CD8-positive, alpha-beta memory T cell (primary cell): ENCODE measurements around the gene IQCB1. TPM values are rescaled to one million over a fixed set of nuclear protein-coding genes. Genes with fewer than 3 reads are reported as not detected.
"Not testable (repeated sequence)": the region's sequence is repeated elsewhere in the genome, so short reads cannot be mapped to it uniquely, and the experiment has no call there.

Experiments
- CTCF ChIA-PET: fragments of 350-600 bp; sonication (Branson Sonifier 250); formaldehyde crosslinking; loops from one replicate; lab custom pipeline; 2021; ENCODE audit warnings: antibody characterized with exemption; lab: Charles Lee
- POLR2A ChIA-PET: fragments of 350-600 bp; sonication (Branson Sonifier 250); formaldehyde crosslinking; loops from one replicate; lab custom pipeline; 2021; ENCODE audit warnings: antibody characterized with exemption; lab: Charles Lee
- DNase-seq, 5 donors: peaks; one replicate each; pipeline versions ENCODE4 v3.0.0 to v3.0.0-alpha.2; 2020 to 2022; ENCODE audit warnings: mixed read lengths in 1 of 5
- H3K27ac ChIP-seq: one replicate; pipeline ENCODE4 v1.7.0; 2013; ENCODE audit warnings: low read depth, mild to moderate bottlenecking, low read length, moderate library complexity
- H3K27me3 ChIP-seq: 2 replicates; pipeline ENCODE4 v1.7.0; 2013; ENCODE audit warnings: low read length, mild to moderate bottlenecking; ENCODE audit not compliant: insufficient read depth, poor library complexity, severe bottlenecking
- H3K36me3 ChIP-seq: 2 replicates; pipeline ENCODE4 v1.7.0; 2013; ENCODE audit warnings: mild to moderate bottlenecking, low read length, moderate library complexity; ENCODE audit not compliant: insufficient read depth
- H3K4me1 ChIP-seq: 2 replicates; pipeline ENCODE4 v1.7.0; 2013; ENCODE audit warnings: mild to moderate bottlenecking, low read length, moderate library complexity; ENCODE audit not compliant: insufficient read depth
- H3K4me3 ChIP-seq: 2 replicates; pipeline ENCODE4 v1.7.0; 2013; ENCODE audit warnings: mild to moderate bottlenecking, low read length
- H3K9me3 ChIP-seq: 2 replicates; pipeline ENCODE4 v1.7.0; 2013; ENCODE audit warnings: mild to moderate bottlenecking, low read length
- H3K27ac Mint-ChIP-seq, 8 donors: one replicate each; pipeline ENCODE4 v1.8.0; 2020 to 2021; ENCODE audit warnings: mixed read lengths in 8 of 8, mild to moderate bottlenecking in 6 of 8, inconsistent platforms in 3 of 8, moderate library complexity in 3 of 8
- H3K27me3 Mint-ChIP-seq, 2 donors: one replicate each; pipeline ENCODE4 v1.8.0; 2020 to 2021; ENCODE audit warnings: mixed read lengths in 2 of 2, mild to moderate bottlenecking in 1 of 2, moderate library complexity in 1 of 2
- H3K36me3 Mint-ChIP-seq, 3 donors: one replicate each; pipeline ENCODE4 v1.8.0; 2020 to 2021; ENCODE audit warnings: mixed read lengths in 3 of 3, inconsistent platforms in 1 of 3, mild to moderate bottlenecking in 1 of 3
- H3K4me1 Mint-ChIP-seq, 3 donors: one replicate each; pipeline ENCODE4 v1.8.0; 2020 to 2021; ENCODE audit warnings: mixed read lengths in 3 of 3, inconsistent platforms in 1 of 3, mild to moderate bottlenecking in 1 of 3
- H3K4me3 Mint-ChIP-seq, 7 donors: one replicate each; pipeline ENCODE4 v1.8.0; 2020 to 2021; ENCODE audit warnings: mixed read lengths in 7 of 7, mild to moderate bottlenecking in 6 of 7, moderate library complexity in 4 of 7, inconsistent platforms in 2 of 7
- H3K9me3 Mint-ChIP-seq, 5 donors: one replicate each; pipeline ENCODE4 v1.8.0; 2020 to 2022; ENCODE audit warnings: mixed read lengths in 5 of 5, mild to moderate bottlenecking in 3 of 5, moderate library complexity in 2 of 5, inconsistent platforms in 1 of 5
- polyA plus RNA-seq: library from polyadenylated mRNA; unstranded; fragments of 300-500 nt; fragmentation: Illumina TruSeq; gene quantifications from one replicate; pipeline ENCODE4 v1.2.3, GENCODE V29; 2021
- total RNA-seq, 2 experiments: library from RNA; stranded (reverse); gene quantifications; one replicate each; pipeline ENCODE4 v1.2.3, GENCODE V29; 2021

IQCB1 gene
- total and polyA plus RNA-seq, 3 experiments from 2014 or later, result 21.3 to 27.4 (median 27.3) TPM

GRCh38 chr3:121800906-121801305 is 34.0 kb downstream of the IQCB1 start:
- Histone ChIP-seq H3K27me3 (no peaks in the 10 kb centered on the region), H3K27ac (no peak overlapping the region), H3K4me1 (no peaks in the 10 kb centered on the region), H3K36me3 (peaks cover 9% of the 10 kb centered on the region), H3K4me3 (no peak overlapping the region), H3K9me3 (no peaks in the 10 kb centered on the region)
- Mint-ChIP-seq H3K27ac (peak overlapping the region in 5 of 8 donors; percentile 1 to 37 (median 21)), H3K4me3 (no peak overlapping the region), H3K36me3 (peaks cover 9 to 60% (median 17%) of the 10 kb centered on the region in 3 donors), H3K9me3 (no peaks in the 10 kb centered on the region), H3K27me3 (peaks cover 0 to 1% of the 10 kb centered on the region in 2 donors), H3K4me1 (peaks cover 0 to 5% (median 0%) of the 10 kb centered on the region in 3 donors)
- no peak for DNase-seq
- CTCF ChIA-PET, result no interaction called here
- POLR2A ChIA-PET, result no interaction called here

GRCh38 chr3:121796970-121797369 is 37.9 kb downstream of the IQCB1 start:
- Mint-ChIP-seq H3K27me3 (peaks cover 0 to 1% of the 10 kb centered on the region in 2 donors), H3K4me1 (peaks cover 0 to 5% (median 0%) of the 10 kb centered on the region in 3 donors), H3K9me3 (no peaks in the 10 kb centered on the region), H3K4me3 (no peak overlapping the region), H3K36me3 (peaks cover 6 to 53% (median 9%) of the 10 kb centered on the region in 3 donors), H3K27ac (peak overlapping the region in 1 of 8 donors; percentile 9)
- Histone ChIP-seq H3K27me3 (no peaks in the 10 kb centered on the region), H3K9me3 (no peaks in the 10 kb centered on the region), H3K4me3 (no peak overlapping the region), H3K36me3 (peaks cover 5% of the 10 kb centered on the region), H3K27ac (no peak overlapping the region), H3K4me1 (no peaks in the 10 kb centered on the region)
- POLR2A ChIA-PET, result interaction anchor here (0.6 kb wide), 1 partner anchor 462 kb away, joined by 6 read pairs; no protein-coding TSS in a partner anchor
- no peak for DNase-seq
- CTCF ChIA-PET, result no interaction called here

- CTCF ChIA-PET, result no interaction called here
- no peak for DNase-seq
- H3K36me3 ChIP-seq, result peaks cover 8% of the 10 kb centered on the region
- H3K4me3 Mint-ChIP-seq, result no peak overlapping the region
- no peaks in the 10 kb centered on the region for H3K4me1 ChIP-seq
- no peaks in the 10 kb centered on the region for H3K9me3 ChIP-seq
- peaks cover 0 to 1% of the 10 kb centered on the region in 2 donors for H3K27me3 Mint-ChIP-seq
- H3K27ac Mint-ChIP-seq, result no peak overlapping the region
- no peaks in the 10 kb centered on the region for H3K27me3 ChIP-seq
- H3K4me1 Mint-ChIP-seq, result no peaks in the 10 kb centered on the region
- peaks cover 7 to 64% (median 18%) of the 10 kb centered on the region in 3 donors for H3K36me3 Mint-ChIP-seq
- H3K27ac ChIP-seq, result no peak overlapping the region
- no peaks in the 10 kb centered on the region for H3K9me3 Mint-ChIP-seq
- no peak overlapping the region for H3K4me3 ChIP-seq
- POLR2A ChIA-PET, result no interaction called here
Observed at GRCh38 chr3:121794264-121794983, 40.4 kb downstream of the IQCB1 start.

- H3K4me3 ChIP-seq, result no peak overlapping the region
- H3K4me1 Mint-ChIP-seq, result no peaks in the 10 kb centered on the region
- no peak for DNase-seq
- H3K27me3 ChIP-seq, result no peaks in the 10 kb centered on the region
- H3K27ac Mint-ChIP-seq, result peak overlapping the region in 2 of 8 donors; percentile 35 to 84
- ChIA-PET CTCF (no interaction called here), POLR2A (no interaction called here)
- H3K4me1 ChIP-seq, result no peaks in the 10 kb centered on the region
- peaks cover 0 to under 1% of the 10 kb centered on the region in 2 donors for H3K27me3 Mint-ChIP-seq
- H3K36me3 Mint-ChIP-seq, result peaks cover 11 to 69% (median 30%) of the 10 kb centered on the region in 3 donors
- no peaks in the 10 kb centered on the region for H3K9me3 Mint-ChIP-seq
- H3K27ac ChIP-seq, result no peak overlapping the region
- peaks cover 10% of the 10 kb centered on the region for H3K36me3 ChIP-seq
- no peak overlapping the region for H3K4me3 Mint-ChIP-seq
- no peaks in the 10 kb centered on the region for H3K9me3 ChIP-seq
Observed at GRCh38 chr3:121793078-121793477, 41.8 kb downstream of the IQCB1 start.

- ChIA-PET POLR2A (no interaction called here), CTCF (no interaction called here)
- peaks cover 12% of the 10 kb centered on the region for H3K36me3 ChIP-seq
- Mint-ChIP-seq H3K4me1 (no peaks in the 10 kb centered on the region), H3K27me3 (no peaks in the 10 kb centered on the region), H3K4me3 (no peak overlapping the region), H3K36me3 (peaks cover 8 to 85% (median 43%) of the 10 kb centered on the region in 3 donors), H3K9me3 (no peaks in the 10 kb centered on the region), H3K27ac (peak overlapping the region in 3 of 8 donors; percentile 43 to 81 (median 73))
- no peaks in the 10 kb centered on the region for H3K27me3 ChIP-seq
- no peak overlapping the region for H3K27ac ChIP-seq
- H3K4me3 ChIP-seq, result no peak overlapping the region
- DNase-seq, result no peak
- no peaks in the 10 kb centered on the region for H3K9me3 ChIP-seq
- no peaks in the 10 kb centered on the region for H3K4me1 ChIP-seq
Observed at GRCh38 chr3:121786485-121786884, 48.4 kb downstream of the IQCB1 start.

GRCh38 chr3:121782784-121783183 is 52.1 kb downstream of the IQCB1 start:
- H3K4me3 Mint-ChIP-seq, DNase-seq, H3K4me3 ChIP-seq, H3K4me1 ChIP-seq, H3K4me1 Mint-ChIP-seq, H3K27ac Mint-ChIP-seq, H3K9me3 ChIP-seq, H3K27ac ChIP-seq, POLR2A ChIA-PET, H3K27me3 ChIP-seq, H3K9me3 Mint-ChIP-seq, H3K27me3 Mint-ChIP-seq: not testable (repeated sequence)
- CTCF ChIA-PET, result interaction anchor here (1.0 kb wide), 1 partner anchor 52 kb away, joined by 3 read pairs; the partner anchor contains the start of genes EAF2 and IQCB1
- peaks cover 18 to 87% (median 40%) of the 10 kb centered on the region in 3 donors for H3K36me3 Mint-ChIP-seq
- peaks cover 31% of the 10 kb centered on the region for H3K36me3 ChIP-seq

- H3K4me1 Mint-ChIP-seq, result no peaks in the 10 kb centered on the region
- Histone ChIP-seq H3K4me1 (no peaks in the 10 kb centered on the region), H3K4me3 (no peak overlapping the region), H3K27me3 (no peaks in the 10 kb centered on the region), H3K27ac (no peak overlapping the region), H3K36me3 (peaks cover 33% of the 10 kb centered on the region), H3K9me3 (no peaks in the 10 kb centered on the region)
- peaks cover 23 to 87% (median 41%) of the 10 kb centered on the region in 3 donors for H3K36me3 Mint-ChIP-seq
- no peaks in the 10 kb centered on the region for H3K27me3 Mint-ChIP-seq
- no peak overlapping the region for H3K4me3 Mint-ChIP-seq
- H3K9me3 Mint-ChIP-seq, result no peaks in the 10 kb centered on the region
- CTCF ChIA-PET, result no interaction called here
- POLR2A ChIA-PET, result no interaction called here
- DNase-seq, result no peak
- H3K27ac Mint-ChIP-seq, result no peak overlapping the region
Observed at GRCh38 chr3:121781611-121782010, 53.2 kb downstream of the IQCB1 start.

GRCh38 chr3:121775095-121775494 is 59.8 kb downstream of the IQCB1 start:
- H3K4me3 Mint-ChIP-seq, H3K4me3 ChIP-seq, H3K27ac ChIP-seq, POLR2A ChIA-PET, H3K27me3 ChIP-seq, H3K27ac Mint-ChIP-seq, H3K4me1 ChIP-seq, H3K27me3 Mint-ChIP-seq, DNase-seq, H3K9me3 Mint-ChIP-seq, CTCF ChIA-PET, H3K9me3 ChIP-seq, H3K4me1 Mint-ChIP-seq: not testable (repeated sequence)
- H3K36me3 ChIP-seq, result peaks cover 19% of the 10 kb centered on the region
- H3K36me3 Mint-ChIP-seq, result peaks cover 39 to 89% (median 43%) of the 10 kb centered on the region in 3 donors
